ENCODE results near the gene ADSS1.
A peak's percentile ranks its signal among the peaks of the same experiment; 100 is the strongest.
"Not testable (repeated sequence)": the region's sequence is repeated elsewhere in the genome, so short reads cannot be mapped to it uniquely, and the experiment has no call there.

Gene ADSS1

DNA sequence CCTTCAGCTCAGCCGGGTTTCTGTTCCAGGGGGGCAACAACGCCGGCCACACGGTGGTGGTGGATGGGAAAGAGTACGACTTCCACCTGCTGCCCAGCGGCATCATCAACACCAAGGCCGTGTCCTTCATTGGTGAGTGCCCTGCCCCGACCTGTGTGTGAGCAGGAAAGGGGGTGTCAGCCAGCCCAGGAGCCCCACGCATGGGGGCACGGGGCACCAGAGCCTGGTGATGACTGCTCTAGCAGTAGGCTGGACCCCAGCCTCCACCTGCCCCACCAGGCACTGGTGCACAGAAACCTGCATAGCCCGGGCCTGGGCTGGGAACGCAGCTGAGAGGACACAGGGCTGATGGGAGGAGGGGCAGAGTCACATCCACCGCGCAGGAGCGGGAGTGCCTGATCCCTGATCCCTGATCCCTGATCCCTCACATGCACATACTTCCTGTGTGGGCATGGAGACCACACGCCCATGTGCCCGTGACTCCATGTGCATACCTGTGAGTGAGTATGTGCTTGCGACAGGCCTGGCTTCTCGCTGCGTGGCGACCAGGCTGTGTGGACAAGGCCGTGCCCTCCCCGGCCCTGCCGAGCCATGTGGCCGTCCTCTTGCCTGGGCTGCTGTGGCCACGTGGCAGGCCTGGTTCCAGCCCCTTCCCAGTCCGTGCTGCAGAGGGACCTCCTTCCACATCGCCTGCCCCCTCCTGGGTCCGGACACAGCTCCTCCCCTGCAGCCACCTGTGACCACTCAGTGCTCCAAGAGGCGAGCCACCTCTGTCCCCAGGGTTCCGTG is 11.2 kb downstream of the ADSS1 start:
- no peak for DNase-seq

DNA sequence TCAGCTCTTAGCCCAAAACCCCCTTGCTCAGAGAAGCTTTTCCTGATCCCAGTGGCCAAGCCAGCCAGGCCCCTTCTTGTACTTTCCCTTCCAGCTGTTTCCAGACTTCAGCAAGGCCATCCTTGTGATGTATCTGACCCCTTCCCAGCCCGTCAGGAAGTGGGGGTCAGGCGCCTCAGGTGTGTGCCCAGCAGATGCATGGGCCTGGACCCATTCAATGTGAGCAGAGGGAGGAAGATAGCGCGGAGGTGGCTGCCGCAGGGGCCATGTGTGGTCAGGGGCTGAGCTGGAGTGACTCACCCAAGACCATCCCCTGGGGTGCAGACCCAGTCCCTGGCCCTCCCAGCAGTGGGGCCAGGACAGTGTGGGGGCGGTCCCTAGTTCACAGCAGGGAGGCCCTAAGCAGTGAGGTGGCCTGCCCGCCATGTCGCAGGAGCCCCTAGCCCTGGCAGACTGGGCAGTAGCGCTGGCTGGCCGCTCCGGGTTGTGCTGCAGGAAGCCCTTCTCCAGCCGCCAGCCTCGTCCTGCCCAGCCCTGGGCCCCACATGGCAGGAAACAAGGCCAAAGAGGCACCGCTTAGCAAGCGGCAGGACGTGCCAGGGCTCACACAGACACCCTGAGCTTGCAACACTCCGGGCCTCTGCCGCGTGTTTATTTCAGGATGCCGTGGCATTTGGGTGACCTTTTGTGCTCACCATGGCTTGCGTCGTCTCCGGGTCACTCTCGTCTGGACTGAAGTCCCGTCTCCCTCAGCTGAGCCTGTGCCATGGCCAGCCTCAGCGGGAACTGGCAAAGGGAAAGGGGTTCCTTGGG is 12.0 kb downstream of the ADSS1 start:
- DNase-seq, result peak; percentile 57 to 59

DNA sequence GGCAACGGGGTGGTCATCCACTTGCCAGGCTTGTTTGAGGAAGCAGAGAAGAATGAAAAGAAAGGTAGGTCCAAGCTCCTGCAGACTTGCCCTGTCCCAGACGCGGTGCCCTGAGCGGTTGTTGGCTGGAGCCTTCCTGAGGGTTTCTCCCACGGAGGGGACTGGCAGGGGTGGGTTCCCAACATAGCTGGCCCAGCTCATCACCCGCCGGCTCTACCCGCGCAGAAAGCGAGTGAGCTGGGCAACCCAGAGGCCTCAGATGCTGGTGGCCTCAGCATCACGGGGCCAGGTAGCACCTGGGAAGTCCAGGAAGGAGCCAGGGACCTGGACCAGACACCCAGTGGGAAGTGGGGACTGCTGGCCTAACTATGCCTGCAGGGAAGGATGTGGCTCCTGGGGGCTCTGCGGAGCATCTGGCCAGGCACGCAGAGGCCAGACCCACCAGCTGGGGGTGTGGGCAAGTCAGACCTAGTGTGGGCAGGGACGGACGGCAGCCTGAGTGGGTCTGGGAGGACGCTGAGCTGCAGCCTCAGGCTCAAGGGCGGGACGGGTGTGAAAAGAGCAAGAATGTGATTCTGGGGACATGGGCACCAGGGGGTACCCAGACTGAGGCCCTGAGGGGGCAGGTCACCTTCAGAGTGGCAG is 14.5 kb downstream of the ADSS1 start:
- no peak for DNase-seq

DNA sequence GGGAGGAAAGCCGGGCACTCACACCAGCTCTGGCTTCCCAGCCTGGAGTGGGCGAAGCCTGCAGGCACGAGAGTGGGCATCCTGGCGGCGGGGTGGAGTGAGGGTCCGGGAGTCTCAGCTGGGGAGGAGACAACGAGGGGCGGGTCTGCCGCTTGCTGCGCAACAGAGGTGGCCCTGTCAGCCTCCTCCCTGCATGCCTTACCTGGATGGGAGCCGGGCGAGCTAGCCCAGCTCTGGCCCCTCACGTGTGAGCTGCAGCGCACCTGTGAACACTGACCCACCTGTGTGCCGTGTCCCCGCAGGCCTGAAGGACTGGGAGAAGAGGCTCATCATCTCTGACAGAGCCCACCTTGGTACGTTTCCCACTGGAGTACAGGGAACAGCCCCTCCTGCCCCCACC is 15.0 kb downstream of the ADSS1 start:
- DNase-seq, result no peak

DNA sequence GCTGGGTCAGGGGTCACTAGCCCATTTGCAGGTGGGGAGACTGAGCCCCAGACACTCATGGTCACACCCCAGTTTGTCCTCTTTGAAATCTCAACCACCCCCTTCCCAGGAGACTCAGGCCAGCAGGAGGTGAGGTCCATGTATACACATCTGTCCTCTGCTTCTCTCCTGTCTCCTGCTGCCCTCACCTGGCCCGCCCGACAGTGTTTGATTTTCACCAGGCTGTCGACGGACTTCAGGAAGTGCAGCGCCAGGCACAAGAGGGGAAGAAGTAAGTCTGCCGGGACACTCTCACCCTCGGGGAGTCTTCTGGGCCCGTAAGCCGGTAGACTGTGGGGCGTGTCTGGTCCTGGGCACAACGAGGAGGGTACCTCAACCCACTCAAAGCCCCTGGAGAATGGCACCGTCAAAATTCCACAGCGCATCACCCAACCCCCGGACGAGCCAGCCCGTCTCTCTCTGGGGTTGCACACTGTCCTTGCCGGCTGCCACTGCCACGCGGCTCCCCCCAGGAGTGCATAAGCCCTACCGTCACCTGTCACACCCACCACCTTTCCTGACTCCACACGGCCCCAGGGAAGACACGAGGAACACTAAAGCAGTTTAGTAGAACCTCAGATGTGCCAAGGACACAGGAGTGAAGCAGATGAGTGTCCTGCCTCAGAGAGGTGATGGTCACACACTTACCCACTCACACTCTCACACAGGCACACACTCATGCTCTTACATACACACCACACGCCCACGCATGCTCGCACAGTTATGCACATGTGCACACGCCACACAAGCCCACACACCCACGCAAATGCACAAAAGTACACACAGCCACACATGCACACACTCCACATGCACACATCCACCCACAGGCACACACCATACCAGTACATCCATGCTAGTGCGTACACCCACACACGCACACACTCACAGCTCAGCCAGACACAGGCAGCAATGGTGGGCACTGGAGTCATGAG is 15.8 kb downstream of the ADSS1 start:
- no peak for DNase-seq

DNA sequence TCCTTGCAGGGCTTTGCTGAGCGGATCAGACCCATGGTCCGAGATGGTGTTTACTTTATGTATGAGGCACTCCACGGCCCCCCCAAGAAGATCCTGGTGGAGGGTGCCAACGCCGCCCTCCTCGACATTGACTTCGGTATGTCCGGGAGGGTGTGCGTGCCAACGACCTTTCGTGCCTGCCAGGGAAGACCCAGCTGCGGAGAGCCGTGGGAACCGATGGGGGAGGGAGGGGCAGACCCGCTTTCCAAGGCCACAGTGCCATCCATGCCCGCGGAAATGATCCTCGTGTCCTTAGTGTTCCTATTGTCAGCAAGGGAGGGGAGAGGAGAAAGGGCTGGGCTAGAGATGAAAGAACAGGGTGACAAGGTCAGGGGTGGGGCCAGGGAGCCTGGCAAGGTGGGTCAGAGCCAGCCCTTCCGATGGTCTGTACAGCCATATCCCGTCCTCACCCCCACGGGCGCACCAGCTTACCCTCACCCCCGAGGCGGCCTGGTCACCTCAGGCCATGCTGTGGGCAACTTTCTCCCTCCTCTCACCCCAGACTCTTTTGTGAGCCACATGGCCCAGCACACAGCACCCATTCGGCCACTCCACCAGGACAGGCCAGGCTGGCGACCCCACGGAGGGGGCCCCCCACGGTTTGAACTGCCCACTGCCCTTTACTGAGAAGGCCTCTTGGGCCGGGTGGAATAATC is 17.2 kb downstream of the ADSS1 start:
- no peak for DNase-seq

DNA sequence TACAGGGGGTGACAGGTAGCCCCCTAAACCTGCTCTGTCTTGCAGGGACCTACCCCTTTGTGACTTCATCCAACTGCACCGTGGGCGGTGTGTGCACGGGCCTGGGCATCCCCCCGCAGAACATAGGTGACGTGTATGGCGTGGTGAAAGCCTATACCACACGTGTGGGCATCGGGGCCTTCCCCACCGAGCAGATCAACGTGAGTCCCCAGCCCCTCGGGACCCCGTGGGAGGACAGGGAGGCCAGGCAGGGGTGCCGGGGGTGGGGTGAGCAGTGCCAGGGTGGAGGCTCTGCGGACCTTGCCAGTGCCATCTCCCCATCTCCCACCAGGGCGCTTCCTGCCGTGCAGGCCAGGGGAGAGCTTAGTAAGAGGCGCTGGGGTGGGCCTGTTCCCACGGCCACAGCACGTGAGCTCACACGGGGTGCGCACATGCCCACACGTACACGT is 17.8 kb downstream of the ADSS1 start:
- no peak for DNase-seq

DNA sequence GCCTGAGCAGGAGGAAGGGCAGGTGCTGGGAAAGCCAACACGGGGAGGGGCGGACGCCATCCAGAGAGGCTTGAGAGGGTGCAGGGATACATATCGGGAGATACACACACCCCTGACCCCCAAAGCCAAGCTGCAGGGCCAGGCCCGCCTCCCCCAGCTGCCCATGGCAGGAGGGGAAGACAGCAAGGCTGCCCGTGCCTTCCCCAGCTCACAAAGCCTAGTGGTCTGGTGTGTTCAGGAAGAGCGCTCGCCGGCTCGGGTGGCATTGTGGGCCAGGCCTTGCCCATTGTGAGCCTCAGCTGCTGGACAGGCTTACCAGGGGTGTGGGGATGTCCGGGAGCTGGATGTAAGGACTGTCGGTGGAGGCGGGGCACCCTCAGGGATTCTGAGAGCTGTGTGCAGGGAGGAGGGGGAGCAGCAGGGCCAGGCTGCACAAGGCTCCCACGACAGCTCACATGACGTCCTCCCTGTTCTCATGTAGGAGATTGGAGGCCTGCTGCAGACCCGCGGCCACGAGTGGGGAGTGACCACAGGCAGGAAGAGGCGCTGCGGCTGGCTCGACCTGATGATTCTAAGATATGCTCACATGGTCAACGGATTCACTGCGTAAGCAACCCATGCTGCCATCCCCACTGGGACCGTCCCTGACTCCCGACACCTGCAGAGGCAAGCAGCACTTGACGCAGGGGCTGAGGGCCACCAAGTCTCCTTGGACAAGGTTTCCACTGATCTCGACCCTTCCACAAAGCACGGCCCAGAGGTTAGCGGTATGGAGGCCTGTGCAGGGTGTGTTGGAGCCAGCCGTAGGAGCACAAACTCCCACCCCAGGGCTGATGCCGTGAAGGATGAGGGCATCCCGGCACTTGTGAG is 18.8 kb downstream of the ADSS1 start:
- no peak for DNase-seq

DNA sequence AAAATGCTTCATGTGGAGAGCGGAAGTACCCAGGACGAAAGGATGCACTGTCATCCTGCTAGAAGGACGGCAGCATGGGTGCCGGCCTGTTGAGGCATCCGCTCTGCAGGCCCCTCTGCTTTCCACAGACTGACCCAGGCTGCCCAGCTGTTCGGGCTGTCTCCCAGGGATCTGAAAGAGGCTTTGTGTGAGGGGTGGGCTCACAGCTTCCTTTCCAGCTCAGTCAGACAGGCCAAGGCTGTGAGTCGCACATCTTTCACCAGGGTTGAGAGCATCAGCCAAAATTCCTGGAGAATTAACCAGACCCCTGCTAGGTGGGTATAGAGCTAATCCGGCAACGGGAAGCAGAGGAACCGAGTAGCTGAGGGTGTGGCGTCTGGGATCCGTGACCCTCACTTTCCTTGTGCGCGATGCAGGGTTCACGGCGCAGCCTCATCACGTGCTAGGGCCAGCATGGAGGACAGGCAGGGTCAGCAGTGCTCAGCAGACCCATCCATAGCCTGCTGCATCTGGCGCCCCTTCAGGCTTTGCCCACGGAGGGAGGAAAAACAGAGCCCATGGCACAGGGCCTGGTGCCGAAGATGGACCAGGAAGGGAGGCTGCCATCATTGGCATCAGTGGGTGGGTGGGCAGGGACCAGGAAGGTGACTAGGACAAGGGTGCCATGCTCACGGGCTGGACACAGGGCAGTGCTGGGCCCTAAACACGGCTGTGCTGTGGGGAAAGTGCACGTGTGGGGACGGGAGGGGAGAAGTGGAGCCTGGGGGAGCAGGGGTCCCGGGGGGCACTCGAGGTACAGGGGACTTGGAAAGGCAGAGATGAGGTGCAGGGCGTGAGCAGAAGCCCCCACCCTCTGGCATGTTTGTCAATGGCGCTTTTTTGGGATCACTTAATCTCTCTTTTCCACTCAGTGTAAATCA is 19.7 kb downstream of the ADSS1 start:
- peak in 1 of 2 donors; percentile 21 for DNase-seq

DNA sequence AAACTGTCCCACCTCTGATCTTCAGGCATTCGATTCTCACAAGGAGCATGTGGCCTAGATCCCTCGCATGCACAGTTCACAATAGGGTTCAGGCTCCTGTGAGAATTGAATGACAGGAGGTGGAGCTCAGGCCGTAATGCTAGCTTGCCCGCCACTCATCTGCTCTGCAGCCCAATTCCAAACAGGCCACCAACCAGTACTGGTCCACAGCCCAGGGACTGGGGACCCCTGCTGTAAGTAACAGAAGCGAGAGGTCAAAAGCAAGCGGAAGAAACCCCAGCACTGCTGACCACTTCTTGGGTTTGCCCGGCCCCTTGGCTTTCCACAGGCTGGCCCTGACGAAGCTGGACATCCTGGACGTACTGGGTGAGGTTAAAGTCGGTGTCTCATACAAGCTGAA is 20.5 kb downstream of the ADSS1 start:
- DNase-seq, result no peak

DNA sequence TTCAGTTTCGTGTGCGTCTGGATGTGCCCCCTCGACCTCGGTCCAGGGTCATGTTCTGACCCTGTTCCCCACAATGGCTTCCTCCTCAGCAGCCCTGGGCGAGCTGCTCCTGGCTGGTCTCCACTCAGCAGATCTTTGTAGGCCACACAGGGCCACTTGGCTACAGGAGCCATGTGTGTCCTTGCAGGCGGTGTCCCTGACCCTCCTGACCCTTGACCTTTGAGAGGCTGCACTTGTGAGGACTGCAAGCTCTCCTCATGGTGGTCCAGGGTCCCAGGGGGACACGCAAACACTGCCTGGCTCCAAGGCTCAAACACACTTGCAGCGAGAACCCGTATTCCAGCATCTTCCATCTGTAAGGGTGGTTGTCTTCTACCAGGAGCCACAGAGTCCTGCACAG is 21.4 kb downstream of the ADSS1 start:
- no peak for DNase-seq

DNA sequence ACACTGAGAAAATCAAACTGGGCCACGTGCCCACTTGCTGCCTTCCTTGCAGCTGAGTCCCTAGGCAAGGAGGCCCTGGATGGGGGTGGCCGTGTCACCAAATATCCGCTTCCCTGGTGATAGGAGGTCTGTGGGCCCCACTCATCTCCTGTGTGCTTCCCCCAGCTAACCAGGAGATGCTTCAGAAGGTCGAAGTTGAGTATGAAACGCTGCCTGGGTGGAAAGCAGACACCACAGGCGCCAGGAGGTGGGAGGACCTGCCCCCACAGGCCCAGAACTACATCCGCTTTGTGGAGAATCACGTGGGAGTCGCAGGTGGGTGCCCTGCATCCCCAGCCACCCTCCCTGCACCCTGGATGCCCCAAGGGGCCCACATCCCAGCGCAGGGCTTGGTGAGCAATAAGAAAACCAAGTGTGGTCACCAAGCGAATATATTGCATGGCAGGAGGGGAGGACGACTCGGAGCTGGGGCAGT is 22.1 kb downstream of the ADSS1 start:
- no peak for DNase-seq

DNA sequence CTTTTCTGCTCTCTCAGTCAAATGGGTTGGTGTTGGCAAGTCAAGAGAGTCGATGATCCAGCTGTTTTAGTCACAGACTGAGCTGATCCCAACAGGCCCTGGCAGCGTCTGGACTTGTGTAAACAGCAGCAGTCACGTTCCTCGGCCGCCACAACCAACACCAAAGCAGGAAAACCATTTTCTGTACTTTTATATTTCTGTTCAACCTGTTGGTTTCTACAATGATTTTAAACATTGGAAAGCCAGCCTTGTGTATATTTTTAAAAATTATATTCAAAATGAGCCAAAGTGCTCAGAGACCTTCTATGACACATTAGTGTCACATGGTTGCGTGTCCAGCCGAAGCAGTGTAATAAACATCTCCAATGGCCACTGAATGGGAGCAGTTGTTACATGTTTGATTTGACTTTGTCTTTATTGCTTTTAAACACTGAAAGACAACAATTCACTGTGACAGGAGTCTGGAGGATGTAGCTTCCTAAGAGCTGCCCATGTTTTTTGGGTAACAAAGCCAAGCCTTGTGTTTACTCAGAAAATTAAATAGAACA is 23.0 kb downstream of the ADSS1 start:
- peak in 1 of 2 donors; percentile 35 for DNase-seq

DNA sequence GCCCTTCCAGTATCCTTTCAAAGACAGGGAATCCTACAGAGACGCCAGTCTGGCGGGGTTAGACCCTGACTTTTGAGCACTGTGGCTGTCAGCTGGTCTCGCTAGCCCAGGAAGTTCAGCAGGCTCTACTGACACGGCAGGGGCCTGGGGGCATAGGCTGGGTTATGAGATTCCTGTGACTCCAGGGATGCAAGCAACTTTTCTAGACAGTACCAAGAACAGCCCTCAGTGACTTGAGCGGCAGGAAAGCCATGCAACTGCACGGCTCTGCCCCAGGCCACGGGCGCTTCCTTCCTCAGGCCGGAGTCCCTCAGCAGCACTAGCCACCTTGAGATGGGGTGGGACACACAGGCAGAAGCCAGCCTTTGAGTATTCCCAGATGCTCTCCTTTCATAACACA is 23.8 kb downstream of the ADSS1 start:
- no peak for DNase-seq

DNA sequence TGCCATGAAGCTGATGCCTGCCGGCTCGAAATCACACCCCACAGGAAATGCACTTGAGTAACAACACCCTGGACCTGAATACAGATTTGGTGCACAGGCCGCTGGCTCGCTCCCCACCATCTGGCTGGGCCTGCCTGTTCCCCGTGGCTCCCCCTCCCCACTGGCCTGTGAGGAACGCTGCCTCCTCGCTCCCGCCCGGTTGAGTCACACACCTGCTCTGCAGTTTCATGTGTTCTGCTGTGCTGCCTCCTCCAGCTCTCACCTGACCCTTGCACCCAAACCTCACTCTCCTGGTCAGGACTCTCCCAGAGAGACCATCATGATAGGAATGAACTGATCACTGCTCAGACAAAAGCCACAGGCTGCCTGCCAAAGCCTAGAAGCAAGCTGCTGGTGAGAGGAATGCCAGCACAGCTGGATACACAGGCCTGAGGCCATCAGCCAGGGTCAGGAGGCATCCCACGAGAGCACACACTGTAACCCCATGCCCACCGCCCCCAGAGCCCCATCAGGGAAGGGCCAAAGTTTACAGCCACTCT is 25.2 kb downstream of the ADSS1 start:
- peak; percentile 61 to 62 for DNase-seq

DNA sequence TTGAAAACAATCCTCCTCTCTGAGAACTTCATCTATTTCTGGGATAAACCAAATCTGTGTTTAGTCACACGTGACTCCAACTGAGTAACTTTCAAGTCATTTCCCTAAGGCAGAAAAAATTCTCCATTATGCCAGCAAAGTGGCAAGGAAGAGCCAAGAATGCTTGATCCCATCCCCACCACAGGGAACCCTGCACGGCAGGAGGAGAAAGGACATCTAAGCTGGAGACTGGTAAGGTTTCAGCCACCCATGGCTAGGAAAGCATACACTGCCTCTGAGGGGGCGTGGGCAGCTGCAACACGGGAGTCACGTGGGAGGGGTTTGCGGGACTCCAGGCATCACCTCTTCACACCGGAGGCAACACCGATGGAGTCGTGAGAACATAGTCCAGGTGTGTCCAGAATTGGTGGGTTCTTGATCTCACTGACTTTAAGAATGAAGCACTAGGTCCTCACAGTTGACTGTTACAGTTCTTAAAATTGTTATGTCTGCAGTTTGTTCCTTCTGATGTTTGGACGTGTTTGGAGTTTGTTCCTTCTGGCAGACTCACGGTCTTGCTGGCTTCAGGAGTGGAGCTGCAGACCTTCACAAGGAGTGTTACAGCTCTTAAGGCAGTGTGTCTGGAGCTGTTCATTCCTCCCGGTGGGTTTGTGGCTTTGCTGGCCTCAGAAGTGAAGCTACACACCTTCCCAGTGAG is 26.2 kb downstream of the ADSS1 start:
- DNase-seq, result no peak

DNA sequence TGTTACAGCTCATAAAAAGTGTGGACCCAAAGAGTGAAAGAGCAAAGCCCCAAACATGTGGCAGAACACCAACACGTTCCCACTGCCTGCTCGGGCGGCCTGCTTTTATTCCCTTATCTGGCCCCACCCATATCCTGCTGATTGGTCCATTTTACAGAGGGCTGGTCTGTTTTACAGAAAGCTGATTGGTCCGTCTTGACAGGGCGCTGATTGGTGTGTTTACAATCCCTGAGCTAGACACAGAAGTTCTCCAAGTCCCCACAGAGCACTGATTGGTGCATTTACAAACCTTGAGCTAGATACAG is 26.7 kb downstream of the ADSS1 start:
- DNase-seq, result not testable (repeated sequence)
